Left kidney (tissue), 2 donors: Measurements from ENCODE around the gene SLX4. TPM values are rescaled to one million over a fixed set of nuclear protein-coding genes. Genes with fewer than 3 reads are reported as not detected.

Experiments
- DNase-seq: peaks from one replicate; pipeline ENCODE4 v3.0.0-alpha.2; 2013
- polyA plus RNA-seq: library from polyadenylated mRNA; unstranded; fragments of 120-200 nt; gene quantifications from one replicate; pipeline ENCODE4 v1.2.1, GENCODE V29; 2013; ENCODE audit not compliant: insufficient read length

The SLX4 gene
- polyA plus RNA-seq, 1 donor, result 7.0 TPM

GRCh38 chr16:3601614-3602319 is 9.6 kb downstream of the SLX4 start:
- no peak for DNase-seq

GRCh38 chr16:3599922-3600321 is 11.5 kb downstream of the SLX4 start:
- no peak for DNase-seq

GRCh38 chr16:3599121-3599520 is 12.3 kb downstream of the SLX4 start:
- no peak for DNase-seq

- DNase-seq, result no peak
These were observed 13.2 kb downstream of the SLX4 start for GRCh38 chr16:3598236-3598635.

GRCh38 chr16:3597676-3598075 is 13.7 kb downstream of the SLX4 start:
- no peak for DNase-seq

GRCh38 chr16:3597226-3597625 is 14.2 kb downstream of the SLX4 start:
- DNase-seq, result no peak

GRCh38 chr16:3596101-3596861 is 15.1 kb downstream of the SLX4 start:
- no peak for DNase-seq

GRCh38 chr16:3595521-3596021 is 15.8 kb downstream of the SLX4 start:
- no peak for DNase-seq

- no peak for DNase-seq
These were observed 16.3 kb downstream of the SLX4 start for GRCh38 chr16:3595110-3595486.

GRCh38 chr16:3594316-3595109 is 16.9 kb downstream of the SLX4 start:
- no peak for DNase-seq

GRCh38 chr16:3592559-3592958 is 18.8 kb downstream of the SLX4 start:
- no peak for DNase-seq

GRCh38 chr16:3591991-3592390 is 19.4 kb downstream of the SLX4 start:
- DNase-seq, result no peak

- no peak for DNase-seq
These were observed 20.0 kb downstream of the SLX4 start for GRCh38 chr16:3591436-3591803.

GRCh38 chr16:3590736-3591435 is 20.5 kb downstream of the SLX4 start:
- no peak for DNase-seq

GRCh38 chr16:3589991-3590701 is 21.3 kb downstream of the SLX4 start:
- DNase-seq, result no peak

- no peak for DNase-seq
These were observed 21.9 kb downstream of the SLX4 start for GRCh38 chr16:3589441-3589921.

GRCh38 chr16:3589001-3589400 is 22.4 kb downstream of the SLX4 start:
- no peak for DNase-seq

GRCh38 chr16:3587547-3588110 is 23.8 kb downstream of the SLX4 start:
- no peak for DNase-seq

GRCh38 chr16:3584412-3584811 is 27.0 kb downstream of the SLX4 start:
- no peak for DNase-seq

- DNase-seq, result no peak
These were observed 27.9 kb downstream of the SLX4 start for GRCh38 chr16:3583303-3584038.
